ENCODE results near the gene WNT9A.
"Not testable (repeated sequence)": the region's sequence is repeated elsewhere in the genome, so short reads cannot be mapped to it uniquely, and the experiment has no call there.

The WNT9A gene

DNA sequence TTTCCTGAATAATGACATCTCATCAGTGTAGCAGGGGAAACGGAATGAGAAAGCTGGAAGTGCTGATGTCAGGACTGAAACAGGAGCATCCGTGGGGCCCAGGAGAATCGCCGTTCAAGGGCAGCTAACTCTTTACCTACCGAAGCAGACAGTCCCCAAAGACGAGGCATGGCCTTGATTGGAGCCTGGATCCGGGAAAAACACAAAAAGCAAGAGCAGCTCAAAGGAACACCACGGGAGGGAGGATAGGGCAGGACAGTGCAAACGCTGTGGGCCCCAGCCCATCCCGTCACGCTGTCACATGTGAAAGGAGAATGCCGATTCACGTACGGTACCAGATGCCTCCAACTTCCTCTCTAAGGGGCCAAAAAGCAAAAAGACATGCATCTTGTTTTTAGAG, 34.9 kb downstream of the WNT9A start:
- TF ChIP-seq, protein P1, sequence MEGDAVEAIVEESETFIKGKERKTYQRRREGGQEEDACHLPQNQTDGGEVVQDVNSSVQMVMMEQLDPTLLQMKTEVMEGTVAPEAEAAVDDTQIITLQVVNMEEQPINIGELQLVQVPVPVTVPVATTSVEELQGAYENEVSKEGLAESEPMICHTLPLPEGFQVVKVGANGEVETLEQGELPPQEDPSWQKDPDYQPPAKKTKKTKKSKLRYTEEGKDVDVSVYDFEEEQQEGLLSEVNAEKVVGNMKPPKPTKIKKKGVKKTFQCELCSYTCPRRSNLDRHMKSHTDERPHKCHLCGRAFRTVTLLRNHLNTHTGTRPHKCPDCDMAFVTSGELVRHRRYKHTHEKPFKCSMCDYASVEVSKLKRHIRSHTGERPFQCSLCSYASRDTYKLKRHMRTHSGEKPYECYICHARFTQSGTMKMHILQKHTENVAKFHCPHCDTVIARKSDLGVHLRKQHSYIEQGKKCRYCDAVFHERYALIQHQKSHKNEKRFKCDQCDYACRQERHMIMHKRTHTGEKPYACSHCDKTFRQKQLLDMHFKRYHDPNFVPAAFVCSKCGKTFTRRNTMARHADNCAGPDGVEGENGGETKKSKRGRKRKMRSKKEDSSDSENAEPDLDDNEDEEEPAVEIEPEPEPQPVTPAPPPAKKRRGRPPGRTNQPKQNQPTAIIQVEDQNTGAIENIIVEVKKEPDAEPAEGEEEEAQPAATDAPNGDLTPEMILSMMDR (conservative IDR thresholded peaks at IDR 0.05; ENCODE audit: low read depth, low read length) = no peak
- no peak for DNase-seq (ENCODE audit: low read depth)
- no peak overlapping the region for H3K4me3 ChIP-seq (ENCODE audit: low read depth, low read length)

DNA sequence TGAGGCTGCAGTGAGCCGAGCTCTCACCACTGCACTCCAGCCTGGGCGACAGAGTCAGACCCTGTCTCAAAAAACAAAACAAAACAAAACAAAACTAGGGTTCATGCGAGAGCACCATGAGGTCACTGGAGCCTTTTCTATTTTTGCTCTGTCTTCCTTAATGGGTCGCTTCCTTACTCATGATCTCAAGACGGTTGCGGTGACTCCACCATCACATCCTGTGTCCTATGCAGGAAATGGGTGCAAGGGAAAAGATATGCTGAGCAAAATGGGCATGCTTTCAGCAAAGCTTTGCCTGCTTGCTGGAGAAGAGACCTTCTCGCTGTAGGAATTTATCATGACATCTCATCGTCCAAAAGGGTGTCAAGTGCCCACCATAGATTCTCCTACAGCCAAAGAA, 36.4 kb downstream of the WNT9A start:
- no peak overlapping the region for H3K4me3 ChIP-seq (ENCODE audit: low read depth, low read length)
- TF ChIP-seq, protein P1 (conservative IDR thresholded peaks at IDR 0.05; ENCODE audit: low read depth, low read length) = no peak

DNA sequence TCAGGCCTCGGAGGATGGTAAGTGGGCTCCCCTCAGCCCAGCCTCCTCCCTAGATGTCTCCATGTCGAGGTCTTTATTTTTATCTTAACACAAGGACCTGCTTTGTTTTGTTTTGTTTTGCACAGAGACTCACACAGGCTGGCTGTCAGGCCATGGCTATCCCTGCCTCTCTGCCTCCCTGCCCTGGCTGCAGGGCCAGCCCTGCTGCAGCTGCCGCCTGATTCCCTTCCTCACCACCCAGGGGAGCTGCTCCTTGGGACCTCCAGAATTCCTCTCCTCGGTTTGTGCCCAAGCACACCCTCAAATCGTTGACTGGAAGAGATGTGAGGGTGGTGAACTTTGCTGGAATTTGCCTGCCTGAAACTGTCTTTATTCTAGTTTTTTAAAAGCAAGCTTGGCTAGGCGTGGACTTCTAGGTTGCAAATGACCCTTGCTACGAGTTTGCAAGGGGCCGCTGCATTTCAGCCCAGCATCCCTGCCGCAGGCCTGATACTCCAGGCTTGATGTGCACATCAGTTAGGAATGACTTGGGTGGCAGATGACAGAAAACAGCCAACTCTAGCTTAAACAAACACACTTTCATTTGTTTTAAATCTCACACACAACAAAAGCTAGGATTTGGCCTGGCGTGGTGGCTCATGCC, 37.1 kb downstream of the WNT9A start:
- TF ChIP-seq, protein P1 (conservative IDR thresholded peaks at IDR 0.05; ENCODE audit: low read depth, low read length) = no peak
- H3K4me3 ChIP-seq (ENCODE audit: low read depth, low read length) = no peak overlapping the region
- no peak for DNase-seq (ENCODE audit: low read depth)

More for the DNA sequence above, 36.4 kb downstream of the WNT9A start:
- no peak for DNase-seq (ENCODE audit: low read depth)

GRCh38 chr1:227909923-227910328, 37.8 kb downstream of the WNT9A start:
- not testable (repeated sequence) for H3K4me3 ChIP-seq (ENCODE audit: low read depth, low read length); DNase-seq (ENCODE audit: low read depth)

DNA sequence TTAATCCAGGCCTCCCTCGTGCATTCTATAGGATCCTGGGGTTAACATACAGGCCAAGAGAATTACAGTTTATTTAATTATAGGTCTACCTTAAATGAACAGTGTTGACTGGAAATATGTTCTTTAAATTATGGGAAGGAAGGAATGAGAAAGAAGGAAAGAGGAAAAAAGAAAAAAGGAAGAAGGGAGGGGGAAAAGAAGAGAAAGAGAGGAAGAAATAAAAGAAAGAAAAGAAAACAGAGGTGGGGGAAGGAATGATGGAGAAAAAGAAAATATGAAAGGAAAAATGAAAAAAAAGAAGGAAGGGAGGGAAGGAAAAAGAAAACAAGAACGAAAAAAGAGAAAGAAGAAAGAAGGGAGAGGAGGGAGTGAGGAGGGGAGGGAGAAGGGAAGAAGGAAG, 38.5 kb downstream of the WNT9A start:
- TF ChIP-seq, protein P1 (conservative IDR thresholded peaks at IDR 0.05; ENCODE audit: low read depth, low read length) = no peak
- no peak overlapping the region for H3K4me3 ChIP-seq (ENCODE audit: low read depth, low read length)
- DNase-seq (ENCODE audit: low read depth) = no peak

- H3K4me3 ChIP-seq (ENCODE audit: low read depth, low read length) = no peak overlapping the region
- TF ChIP-seq, protein P1 (conservative IDR thresholded peaks at IDR 0.05; ENCODE audit: low read depth, low read length) = no peak
- DNase-seq (ENCODE audit: low read depth) = no peak
Observed at GRCh38 chr1:227908359-227908758, 39.4 kb downstream of the WNT9A start.

- TF ChIP-seq, protein P1 (conservative IDR thresholded peaks at IDR 0.05; ENCODE audit: low read depth, low read length) = no peak
- no peak for DNase-seq (ENCODE audit: low read depth)
- no peak overlapping the region for H3K4me3 ChIP-seq (ENCODE audit: low read depth, low read length)
Observed at GRCh38 chr1:227907439-227908015, 40.2 kb downstream of the WNT9A start.
